IMR-90 (cell line): ENCODE measurements around the gene SAMSN1. TPM values are rescaled to one million over a fixed set of nuclear protein-coding genes. Genes with fewer than 3 reads are reported as not detected.

Experiments used
- ATAC-seq: fragments of 200-7000 bp; cut with Tn5 transposase; 2 replicates; pipeline ENCODE4 v1.9.1; 2020; ENCODE audit warnings: low read depth, mild to moderate bottlenecking, moderate library complexity
- BruUV-seq: library from RNA; stranded (reverse); fragments of 400-500 nt; replicated peaks from 2 replicates; lab custom pipeline; 2021; lab: Mats Ljungman, UMichigan
- CTCF ChIA-PET: fragments of 300-600 bp; formaldehyde crosslinking; extraction: SDS; loops from one replicate; lab custom pipeline; 2021; ENCODE audit warnings: antibody characterized with exemption; lab: Yijun Ruan, JAX
- POLR2A ChIA-PET: fragments of 300-600 bp; sonication (Branson Sonifier 250); formaldehyde crosslinking; loops from one replicate; lab custom pipeline; 2022; ENCODE audit warnings: antibody characterized with exemption; ENCODE audit not compliant: unreplicated experiment; lab: Charles Lee
- DNase-seq: peaks from one replicate; pipeline ENCODE4 v3.0.0; 2013
- H2AFZ ChIP-seq: replicated peaks from 2 replicates; pipeline ENCODE3; 2013; ENCODE audit warnings: low read length, mild to moderate bottlenecking; ENCODE audit not compliant: poor library complexity
- H2AK5ac ChIP-seq: 2 replicates; pipeline ENCODE4 v1.6.1; 2013; ENCODE audit warnings: low read depth, low read length, inconsistent platforms
- H2AK9ac ChIP-seq: replicated peaks from 2 replicates; pipeline ENCODE3; 2013; ENCODE audit warnings: mild to moderate bottlenecking, low read depth, low read length, moderate library complexity; ENCODE audit not compliant: poor library complexity
- H2BK120ac ChIP-seq: 2 replicates; pipeline ENCODE4 v1.6.1; 2013; ENCODE audit warnings: low read depth, low read length, inconsistent platforms
- H2BK15ac ChIP-seq: 3 replicates; pipeline ENCODE4 v1.6.1; 2013; ENCODE audit warnings: low read depth, low read length, inconsistent platforms
- H2BK20ac ChIP-seq: 2 replicates; pipeline ENCODE4 v1.6.1; 2013; ENCODE audit warnings: low read depth, mild to moderate bottlenecking, inconsistent platforms, low read length, moderate library complexity
- H2BK5ac ChIP-seq: 2 replicates; pipeline ENCODE4 v1.6.1; 2013; ENCODE audit warnings: mild to moderate bottlenecking, low read depth, low read length, inconsistent platforms; ENCODE audit not compliant: poor library complexity, severe bottlenecking
- H3K14ac ChIP-seq: replicated peaks from 2 replicates; pipeline ENCODE4 v1.6.1; 2013; ENCODE audit warnings: low read depth, low read length, inconsistent platforms
- H3K18ac ChIP-seq: 2 replicates; pipeline ENCODE4 v1.6.1; 2013; ENCODE audit warnings: low read depth, low read length, control low read depth
- H3K23ac ChIP-seq: 2 replicates; pipeline ENCODE4 v1.6.1; 2013; ENCODE audit warnings: low read depth, low read length, inconsistent platforms
- H3K27ac ChIP-seq: 2 replicates; pipeline ENCODE4 v1.5.1; 2013; ENCODE audit warnings: mild to moderate bottlenecking, control low read depth, low read length; ENCODE audit not compliant: insufficient read depth
- H3K27me3 ChIP-seq: 2 replicates; pipeline ENCODE4 v1.6.1; 2013; ENCODE audit warnings: low read length; ENCODE audit not compliant: control insufficient read depth, insufficient read depth
- H3K36me3 ChIP-seq: 2 replicates; pipeline ENCODE4 v1.6.1; 2013; ENCODE audit warnings: low read length, mixed read lengths; ENCODE audit not compliant: control insufficient read depth, insufficient read depth
- H3K4ac ChIP-seq: 2 replicates; pipeline ENCODE4 v1.6.1; 2013; ENCODE audit warnings: low read depth, low read length, inconsistent platforms
- H3K4me1 ChIP-seq: 2 replicates; pipeline ENCODE4 v1.6.1; 2013; ENCODE audit warnings: low read length, mixed read lengths; ENCODE audit not compliant: control insufficient read depth, insufficient read depth
- H3K4me2 ChIP-seq: 2 replicates; pipeline ENCODE4 v1.6.1; 2013; ENCODE audit warnings: low read depth, mild to moderate bottlenecking, control low read depth, low read length, moderate library complexity
- H3K4me3 ChIP-seq: 2 replicates; pipeline ENCODE4 v1.5.1; 2013; ENCODE audit warnings: low read depth, mild to moderate bottlenecking, control low read depth, low read length, moderate library complexity; ENCODE audit not compliant: insufficient read depth
- H3K56ac ChIP-seq: 2 replicates; pipeline ENCODE4 v1.6.1; 2013; ENCODE audit warnings: low read length, inconsistent platforms; ENCODE audit not compliant: insufficient read depth; ENCODE audit errors: extremely low read depth
- H3K79me1 ChIP-seq, 2 experiments: 2 replicates each; pipeline ENCODE4 v1.6.1; 2013; ENCODE audit warnings: low read length in 2 of 2, inconsistent platforms in 1 of 2, low read depth in 1 of 2
- H3K9ac ChIP-seq: 2 replicates; pipeline ENCODE4 v1.6.1; 2013; ENCODE audit warnings: low read depth, low read length, control low read depth
- H3K9me1 ChIP-seq: 2 replicates; pipeline ENCODE4 v1.6.1; 2013; ENCODE audit warnings: low read length, inconsistent platforms; ENCODE audit not compliant: insufficient read depth
- H3K9me3 ChIP-seq: 2 replicates; pipeline ENCODE4 v1.6.1; 2013; ENCODE audit warnings: low read length; ENCODE audit not compliant: control insufficient read depth, insufficient read depth
- H4K20me1 ChIP-seq: 2 replicates; pipeline ENCODE4 v1.6.1; 2013; ENCODE audit warnings: low read length, inconsistent platforms; ENCODE audit not compliant: insufficient read depth
- H4K5ac ChIP-seq: 2 replicates; pipeline ENCODE4 v1.6.1; 2013; ENCODE audit warnings: mild to moderate bottlenecking, low read depth, low read length, control low read depth
- H4K8ac ChIP-seq, 2 experiments: 2 replicates each; pipeline ENCODE4 v1.6.1; 2013; ENCODE audit warnings: low read depth in 2 of 2, low read length in 2 of 2, control low read depth in 1 of 2, inconsistent platforms in 1 of 2
- H4K91ac ChIP-seq: 2 replicates; pipeline ENCODE4 v1.6.1; 2013; ENCODE audit warnings: low read depth, low read length, inconsistent platforms; ENCODE audit not compliant: insufficient read depth
- BHLHE40 ChIP-seq: fragments of 150-350 bp; IDR thresholded peaks from 2 replicates; pipeline ENCODE4 v1.6.1; 2016; ENCODE audit warnings: mild to moderate bottlenecking, low read depth, low read length
- CEBPB ChIP-seq: IDR thresholded peaks from 2 replicates; pipeline ENCODE4 v1.6.1; 2012; ENCODE audit warnings: low read depth, low read length, improper control_type of control experiment
- FOS ChIP-seq: fragments of 150-350 bp; IDR thresholded peaks from 2 replicates; pipeline ENCODE4 v1.6.1; 2016; ENCODE audit warnings: low read depth, low read length
- MAFK ChIP-seq: IDR thresholded peaks from 2 replicates; pipeline ENCODE4 v1.6.1; 2012; ENCODE audit warnings: low read depth, low read length, improper control_type of control experiment
- MXI1 ChIP-seq: IDR thresholded peaks from 2 replicates; pipeline ENCODE4 v1.6.1; 2012; ENCODE audit warnings: low read depth, mild to moderate bottlenecking, low read length, moderate library complexity, borderline replicate concordance
- NFE2L2 ChIP-seq: fragments of 150-350 bp; IDR thresholded peaks from 2 replicates; pipeline ENCODE4 v1.6.1; 2016; ENCODE audit warnings: low read depth, mild to moderate bottlenecking, low read length
- RFX5 ChIP-seq: IDR thresholded peaks from 2 replicates; pipeline ENCODE4 v1.8.0; 2012; ENCODE audit warnings: low read depth, mild to moderate bottlenecking, low read length, moderate library complexity
- SMC3 ChIP-seq: fragments of 150-350 bp; IDR thresholded peaks from 2 replicates; pipeline ENCODE4 v1.6.1; 2016; ENCODE audit warnings: low read depth, mild to moderate bottlenecking, antibody characterized with exemption, low read length, moderate library complexity
- USF2 ChIP-seq: fragments of 150-350 bp; IDR thresholded peaks from 2 replicates; pipeline ENCODE4 v1.6.1; 2017; ENCODE audit warnings: mild to moderate bottlenecking, antibody characterized with exemption, low read length, low read depth
- WGBS, 2 experiments: methylation state at CpG; one replicate each; pipeline versions ENCODE4 v1.1.5 to v1.1.7; 2013; ENCODE audit warnings: missing lambda C conversion rate in 2 of 2; ENCODE audit not compliant: insufficient read length in 1 of 2; ENCODE audit errors: extremely low coverage in 2 of 2; 5-methylcytosine and 5-hydroxymethylcytosine counted together
- dilution Hi-C: fragments of 300-500 bp; cut with HindIII; formaldehyde crosslinking; loops from one replicate; pipeline ENCODE4 v1.14.3; 2018; ENCODE audit warnings: low sequenced_read_pairs; ENCODE audit not compliant: unreplicated experiment
- in situ Hi-C: fragments of 300-500 bp; cut with MboI; formaldehyde crosslinking; loops from 3 replicates; pipeline ENCODE4 v1.14.3; 2019; ENCODE audit warnings: low sequenced_read_pairs, inconsistent platforms, mixed read lengths
- intact Hi-C: fragments of 100-400 bp; cut with micrococcal nuclease; formaldehyde crosslinking; loops from 2 replicates; pipeline ENCODE4 v1.10.0; 2022
- polyA plus RNA-seq, 3 experiments: library from polyadenylated mRNA; depleted of rRNA; stranded (reverse); fragments of >200 nt; gene quantifications; 2 replicates each; pipeline ENCODE4 v1.2.3, GENCODE V29; 2012; ENCODE audit warnings: low replicate concordance in 1 of 3
- total RNA-seq: library from RNA; depleted of rRNA; stranded (reverse); fragments of >200 nt; gene quantifications from 2 replicates; pipeline ENCODE4 v1.2.3, GENCODE V29; 2012

Gene SAMSN1
- total and polyA plus RNA-seq, 2 of the 4 experiments (the other 2 are of a cell fraction): not detected

GRCh38 chr21:14452727-14453241 is 93.3 kb downstream of the SAMSN1 start:
- in situ Hi-C loops: no loop called here
- Histone ChIP-seq H2BK120ac (no peak overlapping the region), H2BK15ac (no peak overlapping the region), H4K8ac (no peak overlapping the region), H3K18ac (no peak overlapping the region), H3K56ac (no peak overlapping the region), H3K27me3 (no peaks in the 10 kb centered on the region), H4K91ac (no peak overlapping the region), H4K20me1 (no peaks in the 10 kb centered on the region), H4K5ac (no peak overlapping the region), H3K36me3 (no peaks in the 10 kb centered on the region), H2AK9ac (no peak overlapping the region), H3K9me3 (no peaks in the 10 kb centered on the region), H3K9me1 (no peaks in the 10 kb centered on the region), H3K4me1 (no peaks in the 10 kb centered on the region), H3K4ac (no peak overlapping the region), H3K14ac (no peak overlapping the region), H3K9ac (no peak overlapping the region), H2AFZ (no peak overlapping the region), H3K23ac (no peak overlapping the region), H3K79me1 (no peaks in the 10 kb centered on the region), H2BK20ac (no peak overlapping the region), H3K4me2 (no peak overlapping the region), H2BK5ac (no peak overlapping the region), H2AK5ac (no peak overlapping the region), H3K4me3 (no peak overlapping the region), H3K27ac (no peak overlapping the region)
- BruUV-seq: no TSS peak
- WGBS, 2 experiments: no CpG with 5 or more reads among the region's 7 CpGs
- TF ChIP-seq MXI1 (no peak), BHLHE40 (no peak), SMC3 (no peak), CEBPB (no peak), MAFK (no peak), NFE2L2 (no peak), USF2 (no peak), RFX5 (no peak), FOS (no peak)
- ChIA-PET CTCF (interaction anchor here (0.7 kb wide), 1 partner anchor 35 kb away, joined by 7 read pairs; no protein-coding TSS in a partner anchor), POLR2A (no interaction called here)
- ATAC-seq (no peak), DNase-seq (no peak)
- intact Hi-C loops: no loop called here
- dilution Hi-C loops: no loop called here
